ENCODE results near the gene KRT2. TPM values are rescaled to one million over a fixed set of nuclear protein-coding genes. Genes with fewer than 3 reads are reported as not detected.

Gene KRT2
- polyA plus RNA-seq, 4 donors, result not detected

DNA sequence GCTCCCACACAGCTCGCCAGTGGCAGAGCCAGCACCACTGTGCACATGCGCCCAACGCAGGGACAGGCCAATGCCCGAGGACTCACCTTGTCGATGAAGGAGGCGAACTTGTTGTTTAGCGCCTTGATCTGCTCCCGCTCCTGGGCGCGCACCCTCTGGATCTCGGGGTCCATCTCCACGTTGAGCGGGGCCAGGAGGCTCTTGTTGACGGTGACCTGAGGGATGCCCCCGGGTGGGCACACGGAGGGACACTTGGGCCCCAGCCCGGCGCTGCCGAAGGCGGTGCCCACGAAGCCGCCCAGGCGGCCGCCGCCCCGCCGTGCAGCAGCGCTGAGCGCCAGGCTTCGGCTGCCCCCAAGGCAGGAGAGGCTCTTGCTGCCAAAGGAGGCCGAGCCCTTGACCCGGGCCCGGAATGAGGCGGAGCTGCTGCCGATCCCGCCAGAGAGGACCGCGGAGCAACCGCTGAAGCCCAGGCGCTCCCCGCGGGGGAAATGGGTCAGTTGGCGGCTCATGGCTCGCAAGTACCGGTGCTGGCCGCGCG lies 51.0 kb downstream of the KRT2 start, which contains the start of gene KRT72:
Gene KRT72, minus strand, starts transcription at position 523 of the 541 bp plus-strand sequence. Its CDS starts 11 bp downstream, at position 512.
- DNase-seq (ENCODE audit: low read depth in 4 of 4, low spot score in 2 of 4), result no peak

DNA sequence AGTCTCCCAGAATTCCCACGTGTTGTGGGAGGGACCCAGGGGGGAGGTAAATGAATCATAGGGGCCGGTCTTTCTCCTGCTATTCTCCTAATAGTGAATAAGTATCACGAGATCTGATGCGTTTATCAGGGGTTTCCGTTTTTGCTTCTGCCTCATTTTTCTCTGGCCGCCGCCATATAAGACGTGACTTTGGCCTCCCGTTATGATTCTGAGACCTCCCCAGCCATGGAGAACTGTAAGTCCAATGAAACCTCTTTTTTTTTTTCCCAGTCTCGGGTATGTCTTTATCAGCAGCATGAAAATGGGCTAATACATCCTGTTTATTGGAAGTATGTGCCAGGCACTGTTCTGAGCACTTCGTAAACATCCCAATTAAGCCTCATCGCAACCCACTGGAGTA lies 51.5 kb downstream of the KRT2 start:
- DNase-seq (ENCODE audit: low read depth in 4 of 4, low spot score in 2 of 4), result no peak

DNA sequence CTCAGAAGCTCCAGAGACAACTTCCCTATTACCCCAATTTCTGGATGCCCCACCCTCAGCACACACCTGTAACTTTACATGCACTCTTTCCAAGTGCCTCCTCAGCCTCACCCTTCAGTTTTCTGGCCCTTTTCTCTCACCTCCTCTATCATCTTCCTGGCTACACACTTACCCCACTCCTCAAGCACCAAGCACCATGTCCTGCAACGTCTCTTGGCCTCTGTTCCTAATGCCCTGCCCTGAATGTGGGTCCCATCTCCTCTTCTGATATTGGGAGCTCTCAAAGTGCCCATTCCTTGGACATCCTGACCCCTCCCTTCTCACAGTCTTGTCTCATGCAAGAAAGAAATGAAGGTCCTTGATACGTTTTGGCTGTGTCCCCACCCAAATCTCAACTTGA lies 51.9 kb downstream of the KRT2 start:
- DNase-seq (ENCODE audit: low read depth in 4 of 4, low spot score in 2 of 4), result no peak

DNA sequence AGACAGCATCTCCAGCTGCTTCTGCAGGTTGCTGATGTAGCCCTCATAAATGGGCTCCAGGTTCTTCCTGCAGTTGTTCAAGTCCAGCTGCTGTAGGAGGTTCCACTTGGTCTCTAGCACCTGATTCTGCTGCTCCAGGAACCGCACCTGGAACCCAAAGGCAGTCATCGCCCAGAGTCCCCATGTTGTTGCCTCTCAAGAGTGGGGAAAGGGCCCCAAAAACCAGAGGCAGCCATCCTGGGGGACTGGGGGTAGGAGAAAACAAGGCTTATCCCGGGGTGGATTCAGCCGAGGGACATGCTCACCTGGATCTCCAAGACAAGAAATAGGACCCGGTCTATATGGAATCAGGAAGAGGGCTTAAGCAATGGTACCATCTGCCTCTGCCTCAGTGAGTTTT lies 53.0 kb downstream of the KRT2 start:
- no peak for DNase-seq (ENCODE audit: low read depth in 4 of 4, low spot score in 2 of 4)

Other genes starting within 250 kb of the KRT2 start
- not detected for gene KRT82, start 245.9 kb downstream of the KRT2 start, polyA plus RNA-seq (ENCODE audit: insufficient read length in 4 of 4)
- gene KRT75, start 217.8 kb downstream of the KRT2 start, polyA plus RNA-seq (ENCODE audit: insufficient read length in 4 of 4), result not detected
- gene KRT6B, start 200.1 kb downstream of the KRT2 start, polyA plus RNA-seq (ENCODE audit: insufficient read length in 4 of 4), result not detected
- gene KRT6C, start 178.4 kb downstream of the KRT2 start, polyA plus RNA-seq (ENCODE audit: insufficient read length in 4 of 4), result not detected
- not detected for gene KRT6A, start 159.0 kb downstream of the KRT2 start, polyA plus RNA-seq (ENCODE audit: insufficient read length in 4 of 4)
- gene KRT5, start 131.8 kb downstream of the KRT2 start, polyA plus RNA-seq (ENCODE audit: insufficient read length in 4 of 4), result 1 to 10 TPM in 1 of 4 donors, under 1 TPM in 2, not detected in 1; 0.08 to 1.0 (median 0.16) TPM
- not detected for gene KRT71, start 99.1 kb downstream of the KRT2 start, polyA plus RNA-seq (ENCODE audit: insufficient read length in 4 of 4)
- not detected for gene KRT74, start 78.4 kb downstream of the KRT2 start, polyA plus RNA-seq (ENCODE audit: insufficient read length in 4 of 4)
- under 1 TPM in 2 of 4 donors, not detected in 2; 0.08 to 0.17 TPM for gene KRT72, start 50.7 kb downstream of the KRT2 start, polyA plus RNA-seq (ENCODE audit: insufficient read length in 4 of 4)
- gene KRT73, start 33.7 kb downstream of the KRT2 start, polyA plus RNA-seq (ENCODE audit: insufficient read length in 4 of 4), result under 1 TPM in 1 of 4 donors, not detected in 3; 0.06 TPM
- gene KRT1, start 28.2 kb upstream of the KRT2 start, polyA plus RNA-seq (ENCODE audit: insufficient read length in 4 of 4), result under 1 TPM; 0.21 to 0.32 (median 0.28) TPM
- gene KRT77, start 51.3 kb upstream of the KRT2 start, polyA plus RNA-seq (ENCODE audit: insufficient read length in 4 of 4), result not detected
- not detected for gene KRT76, start 125.1 kb upstream of the KRT2 start, polyA plus RNA-seq (ENCODE audit: insufficient read length in 4 of 4)
- gene KRT3, start 143.9 kb upstream of the KRT2 start, polyA plus RNA-seq (ENCODE audit: insufficient read length in 4 of 4), result not detected
- under 1 TPM; 0.48 to 0.76 (median 0.61) TPM for gene KRT4, start 161.9 kb upstream of the KRT2 start, polyA plus RNA-seq (ENCODE audit: insufficient read length in 4 of 4)
- not detected for gene KRT79, start 182.1 kb upstream of the KRT2 start, polyA plus RNA-seq (ENCODE audit: insufficient read length in 4 of 4)
- gene KRT78, start 196.8 kb upstream of the KRT2 start, polyA plus RNA-seq (ENCODE audit: insufficient read length in 4 of 4), result not detected

All from left renal cortex interstitium (tissue), 4 donors.